Neural progenitor cell (in vitro differentiated cells): ENCODE measurements around the gene PPIH. TPM values are rescaled to one million over a fixed set of nuclear protein-coding genes. Genes with fewer than 3 reads are reported as not detected.

ENCODE experiments used
- DNase-seq: peaks from one replicate; pipeline ENCODE4 v3.0.0-alpha.2; 2016; ENCODE audit warnings: low spot score
- H2AFZ ChIP-seq: fragments of 200-600 bp; sonication (generic); replicated peaks from 2 replicates; pipeline ENCODE4 v1.6.1; 2016; ENCODE audit warnings: antibody characterized with exemption
- H3F3A ChIP-seq: fragments of 200-600 bp; sonication (generic); 2 replicates; pipeline ENCODE4 v1.6.1; 2016; ENCODE audit warnings: antibody characterized with exemption, low read depth
- H3K27ac ChIP-seq: fragments of 200-600 bp; sonication (generic); 2 replicates; pipeline ENCODE4 v1.5.1; 2016; ENCODE audit warnings: mild to moderate bottlenecking
- H3K27me3 ChIP-seq: fragments of 200-600 bp; sonication (generic); 2 replicates; pipeline ENCODE4 v1.6.1; 2016; ENCODE audit warnings: mild to moderate bottlenecking, moderate library complexity
- H3K36me3 ChIP-seq: fragments of 200-600 bp; sonication (generic); 2 replicates; pipeline ENCODE4 v1.5.1; 2016
- H3K4me1 ChIP-seq: fragments of 200-600 bp; sonication (generic); 2 replicates; pipeline ENCODE4 v1.6.1; 2016; ENCODE audit warnings: mixed run types
- H3K4me2 ChIP-seq: fragments of 200-600 bp; sonication (generic); 2 replicates; pipeline ENCODE4 v1.6.1; 2016
- H3K4me3 ChIP-seq: fragments of 200-600 bp; sonication (generic); 2 replicates; pipeline ENCODE4 v1.5.1; 2016
- H3K79me2 ChIP-seq: fragments of 200-600 bp; sonication (generic); 2 replicates; pipeline ENCODE4 v1.6.1; 2016; ENCODE audit warnings: low read depth
- H3K9ac ChIP-seq: fragments of 200-600 bp; sonication (generic); 2 replicates; pipeline ENCODE4 v1.6.1; 2016
- H3K9me3 ChIP-seq: fragments of 200-600 bp; sonication (generic); 2 replicates; pipeline ENCODE4 v1.5.1; 2016; ENCODE audit warnings: low read depth
- H4K20me1 ChIP-seq: fragments of 200-600 bp; sonication (generic); 2 replicates; pipeline ENCODE4 v1.6.1; 2016; ENCODE audit warnings: low read depth
- H3K27ac Mint-ChIP-seq: 3 replicates; pipeline ENCODE4 v1.8.0; 2021; ENCODE audit warnings: mixed read lengths
- H3K27me3 Mint-ChIP-seq: 2 replicates; pipeline ENCODE4 v1.8.0; 2022; ENCODE audit warnings: low read depth, mild to moderate bottlenecking, inconsistent platforms, moderate library complexity, mixed read lengths; ENCODE audit not compliant: insufficient read depth
- H3K36me3 Mint-ChIP-seq: 3 replicates; pipeline ENCODE4 v1.8.0; 2021; ENCODE audit warnings: mixed read lengths
- H3K4me1 Mint-ChIP-seq: 3 replicates; pipeline ENCODE4 v1.8.0; 2021; ENCODE audit warnings: mixed read lengths
- H3K4me3 Mint-ChIP-seq: 3 replicates; pipeline ENCODE4 v1.8.0; 2021; ENCODE audit warnings: mild to moderate bottlenecking, moderate library complexity, mixed read lengths
- H3K9me3 Mint-ChIP-seq: 3 replicates; pipeline ENCODE4 v1.8.0; 2020; ENCODE audit warnings: mixed read lengths
- EZH2 ChIP-seq: fragments of 200-600 bp; sonication (generic); IDR thresholded peaks from 2 replicates; pipeline ENCODE4 v1.6.1; 2017; ENCODE audit warnings: antibody characterized with exemption, mild to moderate bottlenecking, moderate library complexity
- EZH2phosphoT487 ChIP-seq: fragments of 200-600 bp; sonication (generic); IDR thresholded peaks from 2 replicates; pipeline ENCODE4 v1.6.1; 2017; ENCODE audit warnings: antibody characterized with exemption
- total RNA-seq: library from RNA; depleted of rRNA; stranded (reverse); fragments of >200 nt; gene quantifications from 2 replicates; pipeline ENCODE4 v1.2.3, GENCODE V29; 2015; ENCODE audit warnings: low replicate concordance
- TF ChIP-seq, protein P1 (sequence below): fragments of 200-600 bp; sonication (generic); IDR thresholded peaks from 2 replicates; pipeline ENCODE4 v1.5.1; 2017; ENCODE audit warnings: antibody characterized with exemption, mild to moderate bottlenecking

PPIH gene
- total RNA-seq, 1 donor from 2014 or later: 126 TPM

DNA sequence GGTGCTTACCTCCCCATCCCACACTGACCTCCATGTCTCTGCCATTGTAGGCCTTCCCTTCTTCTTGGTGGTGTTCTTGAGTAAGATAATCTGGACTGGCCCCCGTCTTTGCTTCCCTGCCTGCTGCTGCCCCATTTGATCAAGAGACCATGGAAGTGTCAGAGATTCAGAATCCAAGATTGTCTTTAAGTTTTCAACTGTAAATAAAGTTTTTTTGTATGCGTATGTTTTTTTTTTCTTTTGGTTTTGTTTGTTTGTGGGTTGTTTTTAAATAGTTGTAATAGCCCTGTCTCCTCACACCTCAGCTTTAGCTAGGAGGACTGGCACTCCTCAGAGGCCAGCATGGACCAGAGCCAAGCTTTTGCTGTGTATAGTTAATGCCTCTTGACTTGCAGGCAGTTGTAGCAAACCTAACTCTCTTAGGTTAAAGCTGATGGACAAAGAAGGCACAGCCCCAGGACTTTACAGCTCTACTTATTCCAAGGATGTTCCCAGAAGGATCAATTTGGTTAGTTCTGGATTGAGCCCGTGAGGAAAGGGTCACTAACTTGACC is 18.4 kb downstream of the PPIH start:
- no peak overlapping the region for H3K4me3 ChIP-seq
- no peak overlapping the region for H3K9ac ChIP-seq
- no peaks in the 10 kb centered on the region for H3K36me3 ChIP-seq
- peaks cover 15% of the 10 kb centered on the region for H3K4me1 Mint-ChIP-seq
- peaks cover 9% of the 10 kb centered on the region for H3K4me1 ChIP-seq
- no peaks in the 10 kb centered on the region for H3K27me3 Mint-ChIP-seq
- H3K27me3 ChIP-seq: no peaks in the 10 kb centered on the region
- no peak overlapping the region for H3K27ac ChIP-seq
- no peak for DNase-seq
- H3K36me3 Mint-ChIP-seq: peaks cover 11% of the 10 kb centered on the region
- peaks cover 15% of the 10 kb centered on the region for H3K79me2 ChIP-seq
- H4K20me1 ChIP-seq: no peaks in the 10 kb centered on the region
- H3K27ac Mint-ChIP-seq: no peak overlapping the region
- no peak overlapping the region for H2AFZ ChIP-seq
- TF ChIP-seq, protein P1, sequence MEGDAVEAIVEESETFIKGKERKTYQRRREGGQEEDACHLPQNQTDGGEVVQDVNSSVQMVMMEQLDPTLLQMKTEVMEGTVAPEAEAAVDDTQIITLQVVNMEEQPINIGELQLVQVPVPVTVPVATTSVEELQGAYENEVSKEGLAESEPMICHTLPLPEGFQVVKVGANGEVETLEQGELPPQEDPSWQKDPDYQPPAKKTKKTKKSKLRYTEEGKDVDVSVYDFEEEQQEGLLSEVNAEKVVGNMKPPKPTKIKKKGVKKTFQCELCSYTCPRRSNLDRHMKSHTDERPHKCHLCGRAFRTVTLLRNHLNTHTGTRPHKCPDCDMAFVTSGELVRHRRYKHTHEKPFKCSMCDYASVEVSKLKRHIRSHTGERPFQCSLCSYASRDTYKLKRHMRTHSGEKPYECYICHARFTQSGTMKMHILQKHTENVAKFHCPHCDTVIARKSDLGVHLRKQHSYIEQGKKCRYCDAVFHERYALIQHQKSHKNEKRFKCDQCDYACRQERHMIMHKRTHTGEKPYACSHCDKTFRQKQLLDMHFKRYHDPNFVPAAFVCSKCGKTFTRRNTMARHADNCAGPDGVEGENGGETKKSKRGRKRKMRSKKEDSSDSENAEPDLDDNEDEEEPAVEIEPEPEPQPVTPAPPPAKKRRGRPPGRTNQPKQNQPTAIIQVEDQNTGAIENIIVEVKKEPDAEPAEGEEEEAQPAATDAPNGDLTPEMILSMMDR: no peak
- TF ChIP-seq EZH2 (no peak), EZH2phosphoT487 (no peak)
- no peak overlapping the region for H3K4me2 ChIP-seq
- H3K9me3 ChIP-seq: no peaks in the 10 kb centered on the region
- H3F3A ChIP-seq: peaks cover 17% of the 10 kb centered on the region
- H3K4me3 Mint-ChIP-seq: no peak overlapping the region
- no peaks in the 10 kb centered on the region for H3K9me3 Mint-ChIP-seq

DNA sequence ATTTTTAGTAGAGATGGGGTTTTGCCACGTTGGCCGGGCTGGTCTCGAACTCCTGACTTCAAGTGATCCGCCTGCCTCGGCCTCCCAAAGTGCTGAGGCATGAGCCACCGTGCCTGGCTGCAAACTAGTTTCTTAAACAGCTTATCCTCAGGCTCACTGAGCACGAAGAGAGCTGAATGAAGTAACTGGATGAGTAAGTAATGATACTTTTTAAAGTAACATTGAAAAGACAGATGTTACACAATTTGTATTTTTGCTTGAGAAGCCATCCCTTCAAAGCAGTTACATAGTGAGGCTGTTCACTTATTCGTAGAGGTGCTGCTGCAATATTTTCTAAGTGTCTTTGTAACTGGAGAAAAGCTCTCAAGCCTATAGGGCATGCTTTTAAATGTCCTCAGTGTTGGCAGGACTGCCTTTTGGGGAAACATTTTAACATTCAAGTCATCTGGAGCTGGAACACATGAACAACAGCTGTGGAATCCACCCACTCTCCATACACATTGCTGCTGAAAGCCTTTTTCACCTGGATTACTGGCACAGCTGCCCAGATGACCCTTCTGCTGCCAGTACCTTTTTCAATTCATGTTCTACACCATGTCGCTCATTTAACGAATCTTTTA is 21.3 kb downstream of the PPIH start:
- Histone ChIP-seq H3K4me1 (peaks cover 14% of the 10 kb centered on the region), H3K27ac (no peak overlapping the region), H3F3A (peaks cover 17% of the 10 kb centered on the region), H3K36me3 (no peaks in the 10 kb centered on the region), H3K79me2 (peaks cover 39% of the 10 kb centered on the region), H3K4me3 (peak overlapping the region; percentile 89), H3K9me3 (no peaks in the 10 kb centered on the region), H3K27me3 (no peaks in the 10 kb centered on the region), H3K9ac (peak overlapping the region; percentile 8), H4K20me1 (peaks cover 16% of the 10 kb centered on the region), H3K4me2 (peak overlapping the region; percentile 97), H2AFZ (no peak overlapping the region)
- peaks cover 4% of the 10 kb centered on the region for H3K27me3 Mint-ChIP-seq
- no peak for TF ChIP-seq EZH2phosphoT487
- TF ChIP-seq, protein P1: no peak
- TF ChIP-seq EZH2: no peak
- peaks cover 26% of the 10 kb centered on the region for H3K4me1 Mint-ChIP-seq
- DNase-seq: no peak
- H3K9me3 Mint-ChIP-seq: peaks cover 2% of the 10 kb centered on the region
- no peak overlapping the region for H3K27ac Mint-ChIP-seq
- peaks cover 20% of the 10 kb centered on the region for H3K36me3 Mint-ChIP-seq
- H3K4me3 Mint-ChIP-seq: peak overlapping the region; percentile 60

DNA sequence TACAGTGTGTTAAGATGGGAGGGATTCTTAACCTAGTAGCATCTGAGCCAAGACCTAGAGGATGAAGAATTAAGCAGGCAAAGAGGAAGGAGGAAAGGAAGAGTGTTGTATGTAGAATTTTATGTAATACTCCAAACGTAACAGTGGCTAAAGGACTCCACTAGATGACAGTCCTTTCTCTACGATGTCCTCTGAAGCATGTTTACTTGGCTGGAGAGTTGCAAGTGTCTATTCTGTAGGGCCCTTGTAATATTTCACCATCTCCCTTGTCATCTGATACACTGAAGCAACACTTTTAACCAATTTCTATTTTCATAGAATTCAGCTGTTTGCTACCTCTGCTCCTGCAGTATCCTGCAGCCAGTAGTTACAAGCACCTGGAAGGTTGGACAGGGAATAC is 21.8 kb downstream of the PPIH start:
- Histone ChIP-seq H3F3A (peaks cover 17% of the 10 kb centered on the region), H3K27ac (no peak overlapping the region), H3K36me3 (peaks cover under 1% of the 10 kb centered on the region), H3K27me3 (no peaks in the 10 kb centered on the region), H3K4me1 (peaks cover 20% of the 10 kb centered on the region), H4K20me1 (peaks cover 22% of the 10 kb centered on the region), H3K79me2 (peaks cover 44% of the 10 kb centered on the region), H3K4me2 (peak overlapping the region; percentile 97), H3K9ac (no peak overlapping the region), H3K4me3 (peak overlapping the region; percentile 89), H2AFZ (no peak overlapping the region), H3K9me3 (no peaks in the 10 kb centered on the region)
- no peak overlapping the region for H3K27ac Mint-ChIP-seq
- H3K4me1 Mint-ChIP-seq: peaks cover 32% of the 10 kb centered on the region
- TF ChIP-seq EZH2phosphoT487: no peak
- no peak for TF ChIP-seq EZH2
- TF ChIP-seq, protein P1: no peak
- peaks cover 25% of the 10 kb centered on the region for H3K36me3 Mint-ChIP-seq
- H3K27me3 Mint-ChIP-seq: peaks cover 4% of the 10 kb centered on the region
- H3K4me3 Mint-ChIP-seq: peak overlapping the region; percentile 96
- DNase-seq: no peak
- H3K9me3 Mint-ChIP-seq: peaks cover 2% of the 10 kb centered on the region
